Adrenal gland (tissue), 5 donors: ENCODE measurements around the gene BABAM2.

Source experiments
- POLR2A ChIP-seq, 2 donors: fragments of 450-650 bp; IDR thresholded peaks; one replicate each; pipeline ENCODE4 v1.6.1; 2017; ENCODE audit warnings: antibody characterized with exemption in 2 of 2, mild to moderate bottlenecking in 2 of 2, moderate library complexity in 1 of 2
- TF ChIP-seq, protein P1 (sequence below), 6 experiments: fragments of 450-650 bp in 4 of 6; fragments of 200-600 bp in 2 of 6; sonication (generic) in 1 of 6; IDR thresholded peaks; 1 replicate in 5 of 6; 2 replicates in 1 of 6; pipeline versions ENCODE4 v1.5.1 to v1.8.0; 2016 to 2021; ENCODE audit warnings: antibody characterized with exemption in 6 of 6, mild to moderate bottlenecking in 2 of 6, moderate library complexity in 1 of 6
- donor health status: DM: no; HTN: no; CAD: no.

GRCh38 chr2:27942612-27943547 lies 52.4 kb downstream of the BABAM2 start:
- TF ChIP-seq, protein P1, sequence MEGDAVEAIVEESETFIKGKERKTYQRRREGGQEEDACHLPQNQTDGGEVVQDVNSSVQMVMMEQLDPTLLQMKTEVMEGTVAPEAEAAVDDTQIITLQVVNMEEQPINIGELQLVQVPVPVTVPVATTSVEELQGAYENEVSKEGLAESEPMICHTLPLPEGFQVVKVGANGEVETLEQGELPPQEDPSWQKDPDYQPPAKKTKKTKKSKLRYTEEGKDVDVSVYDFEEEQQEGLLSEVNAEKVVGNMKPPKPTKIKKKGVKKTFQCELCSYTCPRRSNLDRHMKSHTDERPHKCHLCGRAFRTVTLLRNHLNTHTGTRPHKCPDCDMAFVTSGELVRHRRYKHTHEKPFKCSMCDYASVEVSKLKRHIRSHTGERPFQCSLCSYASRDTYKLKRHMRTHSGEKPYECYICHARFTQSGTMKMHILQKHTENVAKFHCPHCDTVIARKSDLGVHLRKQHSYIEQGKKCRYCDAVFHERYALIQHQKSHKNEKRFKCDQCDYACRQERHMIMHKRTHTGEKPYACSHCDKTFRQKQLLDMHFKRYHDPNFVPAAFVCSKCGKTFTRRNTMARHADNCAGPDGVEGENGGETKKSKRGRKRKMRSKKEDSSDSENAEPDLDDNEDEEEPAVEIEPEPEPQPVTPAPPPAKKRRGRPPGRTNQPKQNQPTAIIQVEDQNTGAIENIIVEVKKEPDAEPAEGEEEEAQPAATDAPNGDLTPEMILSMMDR (IDR thresholded peaks at IDR 0.05): no peak
- no peak for TF ChIP-seq POLR2A (IDR thresholded peaks at IDR 0.05)
